Inflammatory macrophage treated with lipopolysaccharide for 1 hour (primary cell): ENCODE measurements around the gene SERGEF.

Experiments
- DNase-seq, 2 donors: peaks; one replicate each; pipeline ENCODE4 v3.0.0-alpha.2; 2020 to 2022

Gene SERGEF

DNA sequence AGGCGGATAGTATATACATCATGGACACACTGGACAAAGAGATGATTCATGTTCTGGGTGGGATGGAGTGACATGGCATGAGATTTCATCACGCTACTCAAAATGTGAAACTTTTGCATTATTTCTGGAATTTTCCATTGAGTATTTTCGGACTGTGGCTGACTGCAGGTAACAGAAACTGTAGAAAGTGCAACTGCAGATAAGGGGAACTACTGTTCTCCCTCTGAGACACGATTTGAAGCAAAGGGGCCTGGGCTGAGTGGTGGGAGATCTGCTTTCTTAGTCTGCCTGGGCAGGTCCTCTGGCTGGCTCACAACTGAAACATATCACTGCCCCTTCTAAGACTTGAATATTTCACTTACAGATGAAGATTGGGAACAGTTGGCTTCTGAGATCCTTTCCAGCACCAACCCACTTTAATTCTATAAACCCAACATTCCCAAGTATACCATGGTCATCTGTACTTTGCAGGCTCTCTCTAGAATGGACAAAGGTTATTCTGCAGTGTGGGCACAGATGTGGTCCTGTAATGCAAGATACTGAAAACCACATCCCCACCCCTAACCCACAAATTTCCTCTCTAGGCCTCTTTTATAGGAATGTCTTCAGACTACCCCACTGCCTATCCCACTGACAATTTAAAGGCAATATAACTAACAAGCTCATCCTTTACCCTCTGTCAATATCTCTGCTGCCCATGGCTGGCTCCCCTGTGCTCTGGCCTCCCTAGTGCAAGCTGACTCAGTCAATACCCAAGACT is 157.1 kb downstream of the SERGEF start:
- no peak for DNase-seq

DNA sequence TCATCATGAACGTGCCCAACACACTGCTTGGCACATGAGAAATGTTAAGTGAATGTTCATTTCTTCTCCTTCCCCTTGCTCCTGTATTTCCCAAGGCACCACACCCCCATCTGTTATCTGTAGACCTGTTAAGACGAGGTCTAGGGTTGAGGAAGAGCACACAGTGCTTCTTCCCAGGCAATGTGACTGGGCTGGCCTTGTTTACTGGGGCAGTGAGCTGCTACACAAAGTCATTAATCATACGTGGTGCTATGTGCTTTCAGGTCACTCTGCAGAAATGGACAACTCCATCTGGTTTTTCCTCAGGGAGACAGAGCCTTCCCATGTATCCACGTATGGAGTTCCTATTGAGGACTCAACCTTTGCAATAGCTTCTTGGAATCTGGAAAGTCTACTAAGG is 159.6 kb downstream of the SERGEF start:
- DNase-seq, result no peak

DNA sequence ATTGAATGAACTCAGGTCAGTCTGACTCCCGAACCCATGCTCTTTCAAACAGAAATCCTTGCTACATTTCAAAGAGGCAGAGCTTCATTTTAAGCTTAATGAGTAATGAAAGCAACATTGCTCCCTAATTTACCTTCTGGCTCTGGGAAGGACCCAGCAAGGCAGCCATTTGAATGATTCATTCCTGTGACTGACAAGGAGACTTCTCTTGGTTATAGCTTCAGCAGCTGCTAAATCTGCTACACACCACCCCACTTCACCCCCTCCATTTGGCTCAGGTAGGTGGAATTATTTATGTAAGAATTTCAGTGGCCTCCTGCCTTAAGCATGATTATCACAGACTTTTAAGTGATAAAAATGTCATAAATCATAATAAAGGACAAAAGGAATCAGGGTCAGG is 160.6 kb downstream of the SERGEF start:
- DNase-seq, result no peak

DNA sequence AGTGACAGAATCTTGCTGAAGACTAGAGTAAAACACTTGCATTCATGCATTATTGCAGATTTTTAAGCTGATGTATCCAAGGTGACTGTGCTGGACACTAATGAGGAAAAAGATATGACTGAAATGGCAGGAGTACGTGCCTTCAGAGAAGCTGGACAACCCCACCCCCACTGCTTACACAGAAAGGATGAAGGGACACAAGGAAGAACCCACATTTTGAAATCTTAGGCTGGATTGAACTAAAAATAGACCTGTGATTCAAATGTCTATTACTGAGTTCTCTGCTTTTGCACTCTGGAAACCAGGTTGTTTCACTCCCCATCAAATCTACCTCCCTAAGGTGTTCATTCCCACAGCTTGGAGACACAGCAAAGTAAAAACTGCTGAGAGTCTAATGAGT is 161.2 kb downstream of the SERGEF start:
- no peak for DNase-seq

DNA sequence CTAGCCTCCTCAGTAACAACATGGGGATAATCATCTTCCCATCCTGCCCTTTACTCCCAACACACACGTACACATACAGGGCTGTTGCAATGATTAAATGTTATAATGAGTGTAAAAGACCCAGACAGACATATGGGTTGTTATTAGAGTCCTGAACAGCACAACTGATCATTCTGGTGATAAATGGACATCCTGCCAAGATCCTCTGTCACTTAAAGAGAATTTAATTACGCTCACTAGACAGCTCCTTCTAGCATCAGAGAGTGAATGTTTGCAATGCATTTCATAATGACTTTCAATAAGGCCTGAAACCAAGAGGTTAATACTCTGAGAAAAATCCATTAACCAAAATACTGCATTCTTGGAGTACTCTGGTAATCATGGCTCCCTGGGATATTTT is 162.5 kb downstream of the SERGEF start:
- DNase-seq, result no peak

DNA sequence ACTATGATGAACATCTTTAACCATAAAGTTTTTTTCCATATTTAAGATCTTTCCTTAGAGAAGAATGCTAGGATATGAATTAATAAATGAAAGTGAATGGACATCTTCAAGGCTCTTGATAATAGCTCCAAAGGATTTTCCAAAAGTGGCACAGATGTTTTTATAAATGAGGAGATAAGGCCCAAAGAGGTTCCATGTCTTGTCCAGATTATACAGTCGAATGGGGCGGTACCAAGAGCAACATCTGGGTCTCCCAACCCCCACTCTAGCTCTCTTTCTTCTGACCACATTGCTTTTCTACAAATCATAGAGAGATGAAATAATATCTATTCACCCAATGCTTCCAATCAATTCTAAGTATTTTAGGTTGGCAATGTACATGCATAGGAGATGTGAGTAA is 164.1 kb downstream of the SERGEF start:
- DNase-seq, result no peak

DNA sequence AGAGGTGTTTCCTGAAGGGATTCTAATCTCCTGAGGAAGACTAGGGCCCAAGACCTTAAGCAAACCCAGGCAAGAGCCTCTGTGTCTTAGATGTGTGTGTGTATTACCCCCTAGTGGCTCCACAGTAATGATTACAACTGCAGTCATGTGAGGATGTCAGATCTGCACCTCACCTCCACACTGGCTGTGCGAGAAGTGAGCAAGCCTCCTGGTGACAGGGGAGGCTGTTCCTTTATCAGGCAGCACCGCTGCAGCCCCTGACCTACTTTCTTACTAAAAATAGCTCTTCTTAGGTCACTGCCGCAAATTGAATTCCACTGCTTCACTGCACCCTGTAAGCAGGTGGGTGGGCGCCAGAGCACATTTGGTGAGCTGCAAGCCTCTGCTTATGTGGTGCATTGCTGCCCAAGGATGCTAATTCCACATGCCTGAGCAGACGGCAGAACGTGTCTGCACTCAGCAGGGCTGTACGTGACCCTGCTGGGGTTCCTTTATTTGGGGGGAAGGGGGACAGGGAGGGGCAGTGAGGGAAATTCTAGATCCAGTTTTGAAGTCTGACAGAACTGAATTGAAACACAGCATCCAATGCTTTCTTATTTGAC is 165.9 kb downstream of the SERGEF start:
- no peak for DNase-seq

DNA sequence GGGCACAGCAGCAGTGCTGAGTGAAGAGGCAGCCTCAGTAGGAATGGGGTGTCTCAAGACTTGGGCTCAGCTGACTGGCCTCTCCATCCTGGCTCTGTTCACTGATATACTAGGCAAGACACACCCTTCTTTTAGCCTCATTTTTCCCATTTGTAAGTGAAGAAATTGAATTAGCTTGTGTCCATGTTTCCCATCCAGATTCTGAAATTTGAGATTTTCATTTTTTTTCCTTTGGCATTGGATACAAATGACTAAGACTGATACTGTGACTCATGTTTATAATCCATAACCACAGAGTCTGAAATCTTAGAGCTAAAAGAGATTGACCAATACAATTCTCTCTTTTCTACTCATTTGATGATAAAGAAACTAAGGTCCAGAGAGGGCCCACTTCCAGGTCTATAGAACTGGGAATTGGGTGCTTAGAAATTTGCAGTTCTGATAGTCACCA is 167.4 kb downstream of the SERGEF start:
- no peak for DNase-seq

DNA sequence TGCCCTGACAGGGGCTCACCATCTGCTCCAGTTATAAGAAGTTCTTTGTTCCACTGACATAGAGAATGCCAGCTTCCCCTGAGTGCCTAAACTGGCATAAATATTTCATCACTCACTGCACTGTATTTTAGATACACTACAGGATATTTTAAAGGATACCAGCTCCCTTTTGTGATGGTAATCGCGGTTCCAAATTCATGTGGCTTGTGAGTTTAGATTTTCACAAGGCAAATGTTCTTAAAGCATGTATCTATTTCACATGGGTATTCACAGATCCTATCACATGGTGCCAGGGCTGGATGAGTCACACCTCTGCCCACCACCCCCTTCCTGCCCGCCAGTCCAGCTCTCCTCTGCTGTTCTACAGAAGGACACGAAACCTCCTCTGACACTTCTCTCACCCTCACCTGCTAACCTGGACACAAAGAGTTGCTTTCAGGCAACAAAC is 172.7 kb downstream of the SERGEF start:
- no peak for DNase-seq

DNA sequence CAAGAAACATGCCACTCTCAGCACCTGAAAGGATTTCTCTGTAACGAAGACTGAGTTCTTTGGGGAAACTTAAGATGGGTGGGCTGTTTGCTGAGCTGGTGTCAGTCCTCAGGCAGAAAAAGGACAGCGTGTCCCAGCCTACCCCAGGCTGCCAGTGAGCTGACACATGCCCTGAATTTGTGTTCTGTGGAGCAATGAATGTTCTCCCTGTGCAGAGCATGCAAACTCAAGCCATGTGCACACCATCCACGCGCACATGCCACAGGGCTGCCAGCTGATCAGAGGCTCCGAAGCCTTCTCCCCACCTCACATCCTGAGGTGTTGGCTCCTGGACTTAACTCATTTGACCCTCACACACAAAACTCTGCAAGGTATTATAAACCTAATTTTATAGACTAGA is 173.4 kb downstream of the SERGEF start:
- DNase-seq, result no peak

DNA sequence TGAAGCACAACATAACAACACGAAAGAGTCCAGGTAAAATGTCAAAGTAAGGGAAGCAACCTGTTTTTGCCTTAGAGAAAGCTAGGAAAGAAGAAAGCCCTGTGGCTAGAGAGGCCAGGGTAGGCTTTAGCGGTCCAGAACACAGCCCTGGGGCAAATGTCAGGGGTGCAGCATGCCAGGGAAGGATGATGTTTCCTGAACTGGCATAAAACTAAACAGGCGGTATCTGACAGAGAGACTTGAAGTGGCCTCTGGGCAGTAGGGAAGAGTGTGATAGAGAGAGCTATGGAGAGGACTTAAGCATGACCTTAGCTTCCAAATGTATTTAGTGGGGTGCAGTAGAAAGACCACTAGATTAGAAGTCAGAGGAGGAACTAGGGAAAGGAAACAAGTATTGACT is 174.7 kb downstream of the SERGEF start:
- DNase-seq, result no peak

DNA sequence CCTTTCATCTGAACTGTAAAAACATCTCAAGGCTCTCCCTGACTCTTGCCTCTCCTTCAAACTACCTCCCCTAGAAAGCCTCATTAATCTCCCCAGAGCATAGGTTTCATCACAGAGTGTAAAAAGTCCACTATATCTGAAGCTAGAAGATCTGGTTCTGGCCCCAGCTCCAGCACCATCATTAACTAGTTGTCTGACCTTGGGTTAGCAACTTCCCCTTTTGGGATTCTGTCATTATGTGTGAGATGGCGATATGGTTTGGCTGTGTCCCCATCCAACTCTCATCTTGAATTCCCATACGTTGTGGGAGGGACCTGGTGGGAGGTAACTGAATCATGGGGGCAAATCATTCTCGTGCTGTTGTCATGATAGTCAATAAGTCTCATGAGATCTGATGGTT is 181.0 kb downstream of the SERGEF start:
- no peak for DNase-seq

DNA sequence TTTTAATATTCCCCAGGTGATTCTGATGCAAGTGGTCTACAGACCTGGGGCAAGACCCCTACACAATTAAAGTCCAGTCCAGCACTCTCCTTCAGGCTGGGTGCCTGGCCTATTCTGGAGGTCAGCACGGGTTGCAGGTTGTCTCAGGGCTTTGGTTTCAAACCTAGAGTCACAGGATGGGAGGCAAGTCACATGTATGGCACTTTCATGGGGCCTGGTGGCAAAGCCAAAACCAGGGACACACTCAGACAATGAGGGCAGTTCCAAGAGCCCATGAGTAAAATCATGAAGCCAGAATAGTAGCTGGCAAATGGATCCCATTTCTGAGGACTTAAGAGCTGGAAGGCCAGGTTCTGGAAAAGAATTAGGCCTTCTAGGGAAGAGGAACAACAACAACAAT is 181.6 kb downstream of the SERGEF start:
- DNase-seq, result no peak

DNA sequence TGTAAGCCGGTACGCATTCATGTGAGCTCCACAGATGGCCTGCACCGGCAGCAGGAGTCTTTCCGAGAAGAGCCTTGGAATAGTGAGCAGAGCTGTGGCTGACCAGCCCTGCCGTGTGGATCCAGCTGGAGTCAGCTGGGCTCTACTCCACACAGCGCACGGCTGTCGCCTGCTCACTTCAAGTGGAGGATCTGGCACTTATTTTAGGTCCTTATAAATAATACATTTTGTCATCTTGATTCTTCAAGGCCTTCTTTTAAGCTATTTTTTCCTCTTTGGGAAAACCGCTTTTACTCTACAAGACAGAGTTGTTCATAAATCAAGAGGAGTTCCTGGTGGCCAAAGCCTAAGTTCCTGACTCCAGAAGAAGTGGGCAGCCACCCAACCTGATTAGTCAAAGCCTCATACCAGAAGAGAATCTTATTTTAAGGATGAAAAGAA is 184.5 kb downstream of the SERGEF start:
- DNase-seq, result no peak

DNA sequence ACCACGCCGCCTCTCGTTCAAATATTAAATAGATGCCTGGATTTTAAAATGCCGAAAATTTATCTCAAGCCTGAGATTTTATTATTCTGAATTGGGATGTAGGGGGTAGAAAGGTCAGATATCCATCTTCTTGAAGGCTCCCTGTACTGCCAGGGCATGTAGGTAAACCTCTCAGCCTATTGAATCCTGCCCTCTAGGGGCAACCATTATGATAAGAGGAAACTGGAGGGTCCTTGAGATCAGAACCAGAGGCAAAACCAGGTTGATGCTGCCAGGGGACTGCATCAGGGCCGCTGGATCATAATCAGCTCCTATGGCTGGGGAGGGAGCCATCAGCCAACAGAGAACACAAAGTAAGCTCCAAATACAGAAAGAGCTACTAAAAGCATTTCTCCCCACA is 185.8 kb downstream of the SERGEF start:
- no peak for DNase-seq

DNA sequence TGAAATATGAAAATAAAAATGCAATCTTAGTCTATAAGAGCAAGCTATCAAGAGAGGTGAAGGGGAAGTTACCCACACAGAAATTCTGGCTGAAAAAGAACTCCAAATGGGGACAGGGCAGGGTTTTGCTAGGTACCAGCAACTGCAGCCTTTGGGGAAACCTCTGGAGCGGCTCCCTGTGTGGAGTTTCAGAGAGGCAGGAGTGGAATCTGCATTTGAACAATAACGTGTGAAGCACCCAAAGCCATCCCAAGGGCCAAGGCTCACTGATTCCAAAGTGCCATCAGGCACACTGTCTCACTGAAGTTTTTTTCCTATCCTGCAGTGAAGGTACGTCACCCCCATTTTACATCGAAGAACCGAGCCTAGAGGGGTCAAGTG is 190.5 kb downstream of the SERGEF start:
- DNase-seq, result no peak

DNA sequence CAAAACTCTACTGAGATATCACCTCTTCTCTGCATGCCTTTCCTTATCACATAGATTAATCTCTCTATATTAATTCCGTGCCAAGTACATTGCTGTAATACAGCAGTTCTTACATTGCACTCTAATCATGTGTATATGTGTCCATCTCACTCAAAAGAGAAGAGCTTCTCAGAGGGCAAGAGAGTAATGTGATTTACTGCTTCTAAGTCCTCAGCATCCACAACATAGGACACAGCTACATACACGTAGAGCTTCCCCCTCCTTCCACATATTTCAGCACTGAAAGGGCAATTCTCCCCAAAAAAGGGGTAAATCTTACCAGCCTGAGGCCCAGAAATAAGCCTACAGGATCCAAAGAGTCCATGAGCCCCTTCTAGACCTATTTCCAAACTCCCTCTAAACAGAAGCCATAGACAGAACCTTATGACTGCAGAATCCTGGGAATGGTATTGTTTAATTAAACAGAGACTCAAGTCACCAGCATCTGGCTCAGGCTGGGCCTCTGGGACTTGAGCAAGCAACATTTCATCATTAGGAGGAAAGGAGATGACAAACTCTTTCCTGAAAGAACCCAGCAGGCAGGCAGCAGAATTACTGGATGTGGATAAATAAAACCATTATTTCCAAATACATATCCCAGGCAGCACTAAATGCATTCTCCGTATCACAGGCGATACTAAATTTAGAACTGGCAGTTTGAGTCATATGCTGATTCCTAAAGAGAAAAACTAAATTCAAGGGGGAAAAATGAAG is 191.0 kb downstream of the SERGEF start:
- no peak for DNase-seq

DNA sequence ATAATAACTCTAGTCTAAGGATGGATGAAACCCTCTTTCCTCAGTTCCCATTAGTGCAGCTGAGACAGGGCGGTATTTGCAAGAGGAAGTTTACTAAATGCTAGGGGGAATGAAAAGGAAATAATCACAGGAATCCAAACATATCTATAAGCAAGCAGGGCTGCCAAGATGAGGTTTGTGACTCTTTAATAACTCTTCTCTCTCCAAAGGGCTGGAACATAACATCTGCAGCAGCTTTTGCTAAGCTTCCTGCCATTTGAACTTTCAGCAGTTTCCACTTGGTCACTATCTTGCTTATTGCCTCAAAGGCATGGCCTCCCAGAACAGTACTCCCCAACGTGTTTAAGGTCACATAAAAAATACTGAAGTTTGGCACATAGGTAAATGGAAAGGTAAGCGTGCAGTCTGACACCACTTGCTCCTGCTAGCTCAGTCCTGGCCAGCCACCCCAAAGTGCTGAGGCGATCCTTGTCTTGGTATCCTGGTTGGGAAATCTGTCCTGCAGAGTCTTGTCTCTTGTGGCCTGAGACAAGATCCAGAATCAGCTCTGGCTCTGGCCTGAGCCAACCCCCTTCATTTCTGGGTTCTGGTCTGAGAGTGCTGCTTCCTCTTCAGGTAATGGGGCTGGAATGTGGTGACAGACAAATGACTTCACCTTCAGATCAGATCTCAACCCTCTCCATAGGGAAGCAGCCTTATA is 196.5 kb downstream of the SERGEF start:
- no peak for DNase-seq

DNA sequence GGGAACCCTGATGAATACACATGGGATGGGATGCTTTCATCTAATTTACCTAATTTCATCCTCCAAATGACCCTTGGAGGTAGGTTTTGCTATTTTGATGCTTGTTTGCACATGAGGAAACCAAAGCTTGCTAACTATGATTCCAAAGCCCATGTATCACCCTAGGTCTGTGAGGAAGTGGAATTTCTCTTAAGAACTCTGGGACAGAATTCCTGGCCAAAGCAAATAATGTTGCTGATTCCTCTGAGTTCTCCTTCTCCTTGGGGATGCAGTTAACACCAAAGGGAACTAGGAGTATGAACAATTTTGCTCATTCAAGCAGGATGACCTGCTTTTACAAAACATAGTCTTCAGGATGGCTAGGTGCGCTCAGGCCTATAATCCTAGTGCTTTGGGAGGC is 198.3 kb downstream of the SERGEF start:
- no peak for DNase-seq

DNA sequence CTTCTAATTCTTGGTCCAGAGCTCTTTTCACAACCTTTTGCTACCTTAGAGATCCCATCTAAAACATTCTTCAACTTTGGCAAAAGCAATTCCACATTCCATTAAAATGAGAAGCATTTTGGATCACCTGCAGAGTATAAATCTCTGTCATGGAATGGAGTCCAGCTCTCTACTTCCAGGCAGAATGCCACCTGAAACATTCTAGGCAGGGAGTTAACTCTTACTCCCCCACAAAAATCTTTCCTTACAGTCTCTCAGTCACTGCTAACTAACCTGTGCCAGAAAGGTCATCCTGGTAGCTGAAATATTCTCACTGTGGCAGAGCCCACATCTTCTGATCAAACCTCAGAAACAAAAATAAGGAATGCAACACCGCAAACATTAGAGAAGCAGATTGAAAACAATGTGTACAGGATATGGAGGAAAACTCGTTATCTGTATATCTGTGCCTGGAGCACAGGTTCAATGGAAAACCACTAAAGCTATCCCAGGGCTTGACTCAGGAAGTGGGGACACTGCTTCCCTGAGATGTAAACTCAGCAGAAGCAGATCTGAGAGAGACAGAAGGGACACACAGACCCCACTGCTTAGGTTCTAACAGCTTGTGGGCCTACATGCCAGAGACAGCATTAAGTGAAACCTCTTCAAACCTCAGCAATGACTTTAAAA is 199.3 kb downstream of the SERGEF start:
- DNase-seq, result no peak

DNA sequence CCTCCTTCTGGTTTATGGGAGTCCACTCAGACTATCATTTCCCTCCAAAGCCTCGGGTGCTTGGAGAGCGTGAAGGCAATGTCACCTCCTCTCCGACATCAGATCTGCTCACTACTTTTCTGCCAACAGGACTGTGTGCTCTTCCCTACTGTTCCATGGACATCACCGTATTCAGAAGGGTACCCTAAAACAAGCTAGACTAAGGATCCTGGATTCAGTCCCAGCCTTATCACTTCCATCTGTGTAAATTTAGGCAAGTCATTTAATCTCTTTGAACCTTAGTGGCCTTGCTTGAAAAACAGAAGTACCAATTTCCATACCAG is 200.0 kb downstream of the SERGEF start:
- DNase-seq, result no peak

DNA sequence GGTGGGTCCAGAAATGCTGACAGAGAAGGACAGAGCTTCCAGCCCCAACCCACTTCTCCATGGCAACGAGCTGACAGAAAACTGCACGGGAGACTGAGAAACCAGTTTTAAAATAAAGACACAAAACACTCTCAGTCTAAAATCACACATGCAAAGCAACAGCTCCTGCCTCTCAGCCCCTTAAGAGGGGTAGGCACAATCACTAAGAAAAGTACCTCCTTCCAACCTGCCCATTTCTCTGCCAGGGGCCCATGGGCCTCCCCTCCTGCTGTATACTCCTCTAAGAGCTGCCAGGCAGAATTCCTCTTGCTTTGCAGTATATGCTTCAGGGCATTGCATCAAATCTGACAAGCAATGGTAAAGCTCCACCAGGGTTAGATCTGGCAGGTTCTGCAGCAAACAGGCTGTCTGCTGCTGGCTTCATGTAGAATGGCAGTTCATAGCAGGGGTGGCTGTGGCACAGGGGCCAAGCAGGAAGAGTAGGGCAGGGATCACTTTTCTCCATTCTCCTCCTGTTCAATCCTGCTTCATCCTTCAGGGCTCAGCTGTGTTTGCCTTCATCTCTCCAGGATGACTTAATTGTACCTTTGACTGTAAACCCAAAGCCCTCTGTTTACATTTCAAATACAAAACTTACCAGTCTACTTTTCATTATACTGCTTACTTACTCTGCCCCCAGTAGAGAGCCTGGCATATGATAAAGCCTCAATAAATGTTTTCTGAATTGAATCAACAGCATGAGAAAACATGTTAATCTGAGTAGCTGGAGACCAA is 200.6 kb downstream of the SERGEF start:
- no peak for DNase-seq
